H9 (cell line): ENCODE results near the gene TOP3B. TPM values are rescaled to one million over a fixed set of nuclear protein-coding genes. Genes with fewer than 3 reads are reported as not detected.

ENCODE experiments used
- DNase-seq: peaks from one replicate; pipeline ENCODE4 v3.0.0-alpha.2; 2017
- H2AFZ ChIP-seq: one replicate; pipeline ENCODE4 v1.6.1; 2013; ENCODE audit warnings: mild to moderate bottlenecking, low read length, control low read depth, moderate library complexity
- H2AK5ac ChIP-seq: 2 replicates; pipeline ENCODE4 v1.6.1; 2013; ENCODE audit warnings: low read length, control low read depth, mixed read lengths; ENCODE audit not compliant: insufficient read length
- H2BK120ac ChIP-seq: one replicate; pipeline ENCODE4 v1.6.1; 2013; ENCODE audit warnings: low read depth, mild to moderate bottlenecking, low read length, control low read depth, inconsistent platforms; ENCODE audit not compliant: poor library complexity, severe bottlenecking
- H2BK12ac ChIP-seq: 2 replicates; pipeline ENCODE4 v1.6.1; 2013; ENCODE audit warnings: low read length, control low read depth, mixed read lengths, low read depth; ENCODE audit not compliant: insufficient read length
- H2BK15ac ChIP-seq: 2 replicates; pipeline ENCODE4 v1.6.1; 2013; ENCODE audit warnings: low read depth, low read length, control low read depth
- H2BK20ac ChIP-seq: one replicate; pipeline ENCODE4 v1.6.1; 2013; ENCODE audit warnings: low read depth, mild to moderate bottlenecking, low read length, control low read depth, inconsistent platforms; ENCODE audit not compliant: poor library complexity, severe bottlenecking
- H2BK5ac ChIP-seq: 2 replicates; pipeline ENCODE4 v1.6.1; 2013; ENCODE audit warnings: low read length, control low read depth, mixed read lengths; ENCODE audit not compliant: insufficient read length
- H3K14ac ChIP-seq: 2 replicates; pipeline ENCODE4 v1.6.1; 2013; ENCODE audit warnings: low read length, control low read depth; ENCODE audit not compliant: insufficient read depth
- H3K18ac ChIP-seq: 2 replicates; pipeline ENCODE4 v1.6.1; 2013; ENCODE audit warnings: low read depth, mild to moderate bottlenecking, mixed read lengths, low read length, control low read depth; ENCODE audit not compliant: insufficient read length
- H3K23ac ChIP-seq: 2 replicates; pipeline ENCODE4 v1.6.1; 2013; ENCODE audit warnings: low read length, control low read depth, mixed read lengths, low read depth; ENCODE audit not compliant: insufficient read length
- H3K23me2 ChIP-seq: 2 replicates; pipeline ENCODE4 v1.6.1; 2013; ENCODE audit warnings: low read depth, mild to moderate bottlenecking, mixed read lengths, low read length, control low read depth; ENCODE audit not compliant: insufficient read length, poor library complexity, severe bottlenecking
- H3K27ac ChIP-seq: 2 replicates; pipeline ENCODE4 v1.5.1; 2013; ENCODE audit warnings: low read length, control low read depth, mixed read lengths, low read depth; ENCODE audit not compliant: insufficient read length
- H3K27me3 ChIP-seq: 2 replicates; pipeline ENCODE4 v1.6.1; 2013; ENCODE audit warnings: low read length, control low read depth, inconsistent platforms; ENCODE audit not compliant: insufficient read depth
- H3K4ac ChIP-seq: 2 replicates; pipeline ENCODE4 v1.6.1; 2013; ENCODE audit warnings: low read depth, mild to moderate bottlenecking, control low read depth, inconsistent platforms, low read length, moderate library complexity
- H3K4me1 ChIP-seq: 2 replicates; pipeline ENCODE4 v1.6.1; 2013; ENCODE audit warnings: low read length, control low read depth, inconsistent platforms; ENCODE audit not compliant: insufficient read depth
- H3K4me2 ChIP-seq: 2 replicates; pipeline ENCODE4 v1.6.1; 2013; ENCODE audit warnings: low read length, control low read depth, mixed read lengths; ENCODE audit not compliant: insufficient read length, insufficient read depth
- H3K56ac ChIP-seq: 2 replicates; pipeline ENCODE4 v1.6.1; 2013; ENCODE audit warnings: low read depth, mild to moderate bottlenecking, mixed read lengths, low read length, control low read depth; ENCODE audit not compliant: insufficient read length
- H3K79me1 ChIP-seq: 2 replicates; pipeline ENCODE4 v1.6.1; 2013; ENCODE audit warnings: low read depth, mild to moderate bottlenecking, moderate library complexity, low read length, control low read depth, inconsistent platforms; ENCODE audit not compliant: insufficient read depth, poor library complexity, severe bottlenecking
- H3K79me2 ChIP-seq: 2 replicates; pipeline ENCODE4 v1.6.1; 2013; ENCODE audit warnings: low read length, control low read depth, inconsistent platforms; ENCODE audit not compliant: insufficient read depth
- H3K9ac ChIP-seq: 2 replicates; pipeline ENCODE4 v1.6.1; 2013; ENCODE audit warnings: low read length, control low read depth, mixed read lengths; ENCODE audit not compliant: insufficient read length; ENCODE audit errors: extremely low read depth
- H3K9me3 ChIP-seq: one replicate; pipeline ENCODE4 v1.6.1; 2013; ENCODE audit warnings: low read depth, low read length, inconsistent platforms; ENCODE audit not compliant: control insufficient read depth
- H3T11ph ChIP-seq: one replicate; pipeline ENCODE4 v1.6.1; 2013; ENCODE audit warnings: mild to moderate bottlenecking, low read length, control low read depth, inconsistent platforms
- H4K20me1 ChIP-seq: one replicate; pipeline ENCODE4 v1.6.1; 2013; ENCODE audit not compliant: control insufficient read depth, insufficient read length, insufficient read depth
- H4K5ac ChIP-seq: 2 replicates; pipeline ENCODE4 v1.6.1; 2013; ENCODE audit warnings: low read depth, mild to moderate bottlenecking, mixed read lengths, low read length, control low read depth; ENCODE audit not compliant: insufficient read length
- H4K8ac ChIP-seq: replicated peaks from 2 replicates; pipeline ENCODE4 v1.6.1; 2013; ENCODE audit warnings: low read length, control low read depth, mixed read lengths, low read depth; ENCODE audit not compliant: insufficient read length
- H4K91ac ChIP-seq: 2 replicates; pipeline ENCODE4 v1.6.1; 2013; ENCODE audit warnings: low read depth, mild to moderate bottlenecking, moderate library complexity, mixed read lengths, low read length, control low read depth; ENCODE audit not compliant: insufficient read length
- H3K27ac Mint-ChIP-seq, 3 experiments: 2 replicates in 2 of 3; 3 replicates in 1 of 3; pipeline ENCODE4 v1.8.0; 2020 to 2021; ENCODE audit warnings: mixed read lengths in 3 of 3, mild to moderate bottlenecking in 1 of 3, moderate library complexity in 1 of 3
- H3K27me3 Mint-ChIP-seq: 2 replicates; pipeline ENCODE4 v1.8.0; 2021; ENCODE audit warnings: low read depth, mild to moderate bottlenecking, moderate library complexity, mixed read lengths
- H3K36me3 Mint-ChIP-seq, 3 experiments: 2 replicates in 2 of 3; 3 replicates in 1 of 3; pipeline ENCODE4 v1.8.0; 2020 to 2021; ENCODE audit warnings: low read depth in 3 of 3, mixed read lengths in 3 of 3; ENCODE audit not compliant: insufficient read depth in 1 of 3
- H3K4me1 Mint-ChIP-seq, 2 experiments: 2 replicates each; pipeline ENCODE4 v1.8.0; 2020; ENCODE audit warnings: mixed read lengths in 2 of 2
- H3K4me3 Mint-ChIP-seq, 2 experiments: 2 replicates in 1 of 2; 3 replicates in 1 of 2; pipeline ENCODE4 v1.8.0; 2020 to 2021; ENCODE audit warnings: mild to moderate bottlenecking in 2 of 2, mixed read lengths in 2 of 2, moderate library complexity in 1 of 2
- H3K9me3 Mint-ChIP-seq, 2 experiments: 2 replicates in 1 of 2; 3 replicates in 1 of 2; pipeline ENCODE4 v1.8.0; 2020; ENCODE audit warnings: mild to moderate bottlenecking in 2 of 2, mixed read lengths in 2 of 2, moderate library complexity in 1 of 2
- CTCF ChIP-seq: fragments of 200-600 bp; sonication (generic); conservative IDR thresholded peaks from 3 replicates; pipeline ENCODE4 v1.8.0; 2021; ENCODE audit warnings: antibody characterized with exemption, mild to moderate bottlenecking
- WGBS: extraction: QIAGEN DNeasy Blood & Tissue Kit; methylation state at CpG from one replicate; pipeline ENCODE4 v1.1.7; 2013; ENCODE audit warnings: missing lambda C conversion rate, low lambda C conversion rate, mixed read lengths; ENCODE audit not compliant: insufficient read length; ENCODE audit errors: extremely low coverage; 5-methylcytosine and 5-hydroxymethylcytosine counted together
- total RNA-seq: library from RNA; stranded (reverse); gene quantifications from 2 replicates; pipeline ENCODE4 v1.2.1, GENCODE V29; 2021

TOP3B gene
- total RNA-seq, 1 experiment from 2014 or later = 55.2 TPM

- H3K4ac ChIP-seq = no peak overlapping the region
- Mint-ChIP-seq H3K4me1 (no peaks in the 10 kb centered on the region), H3K27me3 (peaks cover 2% of the 10 kb centered on the region; the same call in 1 of the 2 replicates), H3K4me3 (no peak overlapping the region), H3K9me3 (no peaks in the 10 kb centered on the region; a peak in 1 of 5 replicates), H3K36me3 (peaks cover 34 to 65% (median 54%) of the 10 kb centered on the region in 3 experiments), H3K27ac (no peak overlapping the region)
- no peak overlapping the region for H2BK12ac ChIP-seq
- no peak overlapping the region for H3K23ac ChIP-seq
- no peaks in the 10 kb centered on the region for H3K27me3 ChIP-seq
- DNase-seq = no peak
- H2BK20ac ChIP-seq = no peak overlapping the region
- H4K20me1 ChIP-seq = no peaks in the 10 kb centered on the region
- H3K4me1 ChIP-seq = no peaks in the 10 kb centered on the region
- H3K79me1 ChIP-seq = no peaks in the 10 kb centered on the region
- no peak overlapping the region for H3K9ac ChIP-seq
- no CpG with 5 or more reads among the region's 18 CpGs for WGBS
- no peak overlapping the region for H2AFZ ChIP-seq
- H3K27ac ChIP-seq = no peak overlapping the region
- TF ChIP-seq CTCF = no peak
- no peaks in the 10 kb centered on the region for H3K23me2 ChIP-seq
- H4K91ac ChIP-seq = no peak overlapping the region
- no peaks in the 10 kb centered on the region for H3K79me2 ChIP-seq
- H3K4me2 ChIP-seq = no peak overlapping the region
- H3K14ac ChIP-seq = no peak overlapping the region
- no peak overlapping the region for H4K8ac ChIP-seq
- H3K56ac ChIP-seq = no peak overlapping the region
- H2AK5ac ChIP-seq = no peak overlapping the region
- no peak overlapping the region for H2BK120ac ChIP-seq
- H4K5ac ChIP-seq = no peak overlapping the region
- no peak overlapping the region for H3K18ac ChIP-seq
- H2BK15ac ChIP-seq = no peak overlapping the region
- no peak overlapping the region for H2BK5ac ChIP-seq
- no peak overlapping the region for H3T11ph ChIP-seq
- H3K9me3 ChIP-seq = no peaks in the 10 kb centered on the region
These were observed 21.3 kb downstream of the TOP3B start for GRCh38 chr22:21961127-21961867.
